A673 (cell line): ENCODE data around the gene GAREM1.

Experiments used
- EZH2 ChIP-seq: fragments of 200-600 bp; sonication (generic); IDR thresholded peaks from 2 replicates; pipeline ENCODE4 v1.6.1; 2017; ENCODE audit warnings: borderline replicate concordance, low read depth, mild to moderate bottlenecking, mixed read lengths, antibody characterized with exemption, low read length; ENCODE audit not compliant: poor library complexity, severe bottlenecking
- TF ChIP-seq, protein P1 (sequence below): fragments of 300-800, 200-600 bp; sonication (generic); conservative IDR thresholded peaks from 2 replicates; pipeline ENCODE4 v1.5.1; 2017; ENCODE audit warnings: low read depth, mild to moderate bottlenecking, antibody characterized with exemption, low read length, moderate library complexity, mixed read lengths

DNA sequence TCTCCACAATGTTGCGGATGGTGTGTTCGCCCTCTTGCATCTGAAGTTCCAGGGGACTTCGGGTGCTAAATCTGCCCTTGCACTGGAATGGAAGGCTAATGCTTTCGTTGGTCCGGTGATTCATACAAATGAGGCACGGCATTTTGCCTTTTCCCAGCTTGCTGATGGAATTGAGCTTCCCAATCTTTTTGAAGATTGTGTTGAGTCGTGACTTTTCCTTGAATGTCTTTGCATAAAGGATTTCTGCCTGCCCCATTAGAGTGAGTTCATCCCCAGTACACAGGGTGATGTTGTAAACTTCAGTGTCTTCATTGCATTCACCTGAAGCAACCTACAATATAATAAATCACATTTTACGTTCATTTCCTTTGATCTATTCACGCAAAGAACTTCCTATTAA is 182.8 kb downstream of the GAREM1 start:
- TF ChIP-seq, protein P1, sequence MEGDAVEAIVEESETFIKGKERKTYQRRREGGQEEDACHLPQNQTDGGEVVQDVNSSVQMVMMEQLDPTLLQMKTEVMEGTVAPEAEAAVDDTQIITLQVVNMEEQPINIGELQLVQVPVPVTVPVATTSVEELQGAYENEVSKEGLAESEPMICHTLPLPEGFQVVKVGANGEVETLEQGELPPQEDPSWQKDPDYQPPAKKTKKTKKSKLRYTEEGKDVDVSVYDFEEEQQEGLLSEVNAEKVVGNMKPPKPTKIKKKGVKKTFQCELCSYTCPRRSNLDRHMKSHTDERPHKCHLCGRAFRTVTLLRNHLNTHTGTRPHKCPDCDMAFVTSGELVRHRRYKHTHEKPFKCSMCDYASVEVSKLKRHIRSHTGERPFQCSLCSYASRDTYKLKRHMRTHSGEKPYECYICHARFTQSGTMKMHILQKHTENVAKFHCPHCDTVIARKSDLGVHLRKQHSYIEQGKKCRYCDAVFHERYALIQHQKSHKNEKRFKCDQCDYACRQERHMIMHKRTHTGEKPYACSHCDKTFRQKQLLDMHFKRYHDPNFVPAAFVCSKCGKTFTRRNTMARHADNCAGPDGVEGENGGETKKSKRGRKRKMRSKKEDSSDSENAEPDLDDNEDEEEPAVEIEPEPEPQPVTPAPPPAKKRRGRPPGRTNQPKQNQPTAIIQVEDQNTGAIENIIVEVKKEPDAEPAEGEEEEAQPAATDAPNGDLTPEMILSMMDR = no peak
- TF ChIP-seq EZH2 = no peak
